ENCODE results near the gene TMCC2. TPM values are rescaled to one million over a fixed set of nuclear protein-coding genes. Genes with fewer than 3 reads are reported as not detected.

Gene TMCC2
- total and polyA plus RNA-seq, 2 donors from 2014 or later = 1.3 to 3.5 TPM

DNA sequence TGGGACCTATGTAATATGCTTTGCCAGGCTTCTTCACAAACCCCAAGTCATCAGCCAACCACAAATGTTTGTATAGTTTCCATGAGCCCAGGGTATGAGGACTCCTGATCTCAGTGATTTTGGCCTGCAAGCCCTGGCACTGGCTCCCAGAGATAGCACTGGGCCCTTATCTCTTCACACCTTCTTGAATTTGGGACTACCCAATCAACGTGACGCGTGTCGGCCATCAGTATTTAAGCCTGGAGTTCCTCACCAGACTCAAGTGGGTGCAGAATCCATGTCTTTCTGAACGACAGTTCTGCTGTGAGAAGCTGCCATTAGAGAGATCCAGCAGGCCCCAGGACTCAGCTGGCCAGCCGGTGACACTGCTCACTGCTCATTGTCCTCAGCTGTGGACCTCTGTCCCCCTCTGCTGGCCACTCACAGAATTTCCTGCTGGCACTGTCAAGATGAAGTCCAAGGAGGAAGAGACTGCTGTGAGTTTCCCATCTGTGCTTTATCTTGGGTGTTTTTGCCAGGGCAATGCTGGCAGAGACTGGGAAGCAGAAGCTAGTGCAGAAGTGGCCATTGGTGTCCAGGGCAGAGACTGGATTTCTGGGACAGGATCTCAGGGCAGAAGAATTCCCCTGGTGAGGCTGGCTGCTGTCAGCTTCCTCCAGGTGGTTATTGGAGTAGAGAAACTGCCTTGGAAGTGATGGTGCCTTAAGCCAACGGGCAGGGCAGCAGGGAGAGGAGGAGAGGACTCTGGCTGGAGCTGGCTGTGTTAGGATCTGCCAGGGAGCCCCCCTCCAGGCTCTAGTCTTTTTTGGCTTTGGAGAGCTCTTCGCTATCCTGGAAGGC, 28.4 kb downstream of the TMCC2 start:
- FAIRE-seq (no peak), DNase-seq (peak; percentile 91 to 94 (median 92))
- no peaks in the 10 kb centered on the region for H3K9me3 ChIP-seq (ENCODE audit: control insufficient read depth in 2 of 3, insufficient read depth in 1 of 3, low read length in 3 of 3)
- H3K9ac ChIP-seq (ENCODE audit: low read length in 3 of 3) = peak overlapping the region in 1 of 3 donors; percentile 20
- H3K4me3 ChIP-seq (ENCODE audit: low read length in 3 of 3) = no peak overlapping the region
- H3K27me3 ChIP-seq (ENCODE audit: control insufficient read depth, insufficient read depth, low read length) = no peaks in the 10 kb centered on the region
- no peaks in the 10 kb centered on the region for H3K36me3 ChIP-seq (ENCODE audit: control insufficient read depth in 2 of 3, insufficient read depth in 3 of 3, low read length in 3 of 3)
- no peaks in the 10 kb centered on the region for H3K4me1 ChIP-seq (ENCODE audit: control insufficient read depth in 2 of 3, insufficient read depth in 2 of 3, low read depth in 1 of 3, low read length in 3 of 3)
- intact Hi-C loops (cut with DNase I) = loop anchor here (10.0 kb wide), 2 partner anchors 121 to 271 kb away; no protein-coding TSS in a partner anchor
- TF ChIP-seq, protein P1, sequence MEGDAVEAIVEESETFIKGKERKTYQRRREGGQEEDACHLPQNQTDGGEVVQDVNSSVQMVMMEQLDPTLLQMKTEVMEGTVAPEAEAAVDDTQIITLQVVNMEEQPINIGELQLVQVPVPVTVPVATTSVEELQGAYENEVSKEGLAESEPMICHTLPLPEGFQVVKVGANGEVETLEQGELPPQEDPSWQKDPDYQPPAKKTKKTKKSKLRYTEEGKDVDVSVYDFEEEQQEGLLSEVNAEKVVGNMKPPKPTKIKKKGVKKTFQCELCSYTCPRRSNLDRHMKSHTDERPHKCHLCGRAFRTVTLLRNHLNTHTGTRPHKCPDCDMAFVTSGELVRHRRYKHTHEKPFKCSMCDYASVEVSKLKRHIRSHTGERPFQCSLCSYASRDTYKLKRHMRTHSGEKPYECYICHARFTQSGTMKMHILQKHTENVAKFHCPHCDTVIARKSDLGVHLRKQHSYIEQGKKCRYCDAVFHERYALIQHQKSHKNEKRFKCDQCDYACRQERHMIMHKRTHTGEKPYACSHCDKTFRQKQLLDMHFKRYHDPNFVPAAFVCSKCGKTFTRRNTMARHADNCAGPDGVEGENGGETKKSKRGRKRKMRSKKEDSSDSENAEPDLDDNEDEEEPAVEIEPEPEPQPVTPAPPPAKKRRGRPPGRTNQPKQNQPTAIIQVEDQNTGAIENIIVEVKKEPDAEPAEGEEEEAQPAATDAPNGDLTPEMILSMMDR (IDR thresholded peaks at IDR 0.05; ENCODE audit: borderline replicate concordance, extremely low read depth, insufficient read depth) = peak; percentile 100
- H3K27ac ChIP-seq (ENCODE audit: low read depth in 2 of 2, low read length in 2 of 2) = no peak overlapping the region

DNA sequence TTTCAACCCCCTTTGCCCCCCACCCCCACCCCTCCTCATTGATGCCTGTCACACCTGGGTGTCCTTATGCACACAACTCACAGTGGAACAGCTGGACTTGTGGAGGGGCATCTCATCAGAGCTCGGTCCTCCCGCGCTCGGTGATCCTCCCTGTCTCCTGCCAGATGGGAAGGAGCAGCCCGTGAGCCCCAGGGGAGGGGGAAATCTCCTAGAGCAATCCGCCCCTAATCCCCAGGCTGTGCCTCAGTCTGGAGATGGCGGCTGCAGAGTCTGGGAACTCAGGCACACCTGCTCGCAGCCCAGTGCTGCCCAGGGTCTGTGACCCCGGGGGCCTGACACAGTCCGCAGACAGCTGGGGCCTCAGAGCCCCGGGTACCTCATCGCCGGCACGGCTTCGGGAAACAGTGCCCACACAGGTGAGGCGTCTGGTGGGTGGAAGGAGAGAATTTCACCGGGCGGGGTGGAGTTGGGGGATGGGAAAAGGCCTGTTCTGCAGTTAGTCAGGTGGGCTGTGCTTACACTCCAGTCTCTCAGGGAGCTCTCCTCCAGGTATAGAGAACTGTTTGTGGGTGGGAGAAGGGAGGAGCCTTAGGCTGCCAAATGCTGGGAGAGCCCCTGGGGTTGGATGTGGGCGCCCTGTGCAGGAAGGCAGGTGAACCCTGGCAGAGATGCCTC, 29.3 kb downstream of the TMCC2 start:
- Histone ChIP-seq H3K36me3 (ENCODE audit: control insufficient read depth in 2 of 3, insufficient read depth in 3 of 3, low read length in 3 of 3) (no peaks in the 10 kb centered on the region), H3K9ac (ENCODE audit: low read length in 3 of 3) (no peak overlapping the region), H3K4me1 (ENCODE audit: control insufficient read depth in 2 of 3, insufficient read depth in 2 of 3, low read depth in 1 of 3, low read length in 3 of 3) (peaks cover 0 to 2% (median 0%) of the 10 kb centered on the region in 3 donors), H3K27ac (ENCODE audit: low read depth in 2 of 2, low read length in 2 of 2) (no peak overlapping the region), H3K4me3 (ENCODE audit: low read length in 3 of 3) (no peak overlapping the region), H3K9me3 (ENCODE audit: control insufficient read depth in 2 of 3, insufficient read depth in 1 of 3, low read length in 3 of 3) (no peaks in the 10 kb centered on the region), H3K27me3 (ENCODE audit: control insufficient read depth, insufficient read depth, low read length) (no peaks in the 10 kb centered on the region)
- TF ChIP-seq, protein P1 (IDR thresholded peaks at IDR 0.05; ENCODE audit: borderline replicate concordance, extremely low read depth, insufficient read depth) = no peak
- intact Hi-C loops (cut with DNase I) = loop anchor here (10.0 kb wide), 2 partner anchors 122 to 272 kb away; no protein-coding TSS in a partner anchor
- FAIRE-seq (no peak), DNase-seq (no peak)

DNA sequence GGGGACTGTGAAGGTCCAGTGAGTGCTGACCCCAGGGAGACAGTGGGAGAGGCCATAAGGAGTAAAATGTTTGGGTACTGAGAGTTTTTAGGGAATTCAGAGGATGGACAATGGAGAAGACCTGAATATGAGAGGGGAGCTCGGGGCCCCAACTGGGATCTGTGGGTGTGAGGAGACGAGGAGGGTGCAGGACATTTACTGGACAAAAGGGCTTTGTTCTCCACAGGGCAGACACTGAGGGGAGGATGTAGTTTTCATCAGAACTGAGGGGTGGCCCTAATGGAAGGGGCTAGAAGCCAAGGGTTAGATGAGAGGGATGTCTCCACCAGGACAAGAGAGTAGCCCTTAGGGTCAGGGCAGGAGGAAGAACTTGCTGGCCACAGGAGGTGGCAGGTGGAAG, 30.0 kb downstream of the TMCC2 start:
- H3K27me3 ChIP-seq (ENCODE audit: control insufficient read depth, insufficient read depth, low read length) = no peaks in the 10 kb centered on the region
- peaks cover 0 to 5% (median 0%) of the 10 kb centered on the region in 3 donors for H3K4me1 ChIP-seq (ENCODE audit: control insufficient read depth in 2 of 3, insufficient read depth in 2 of 3, low read depth in 1 of 3, low read length in 3 of 3)
- no peaks in the 10 kb centered on the region for H3K9me3 ChIP-seq (ENCODE audit: control insufficient read depth in 2 of 3, insufficient read depth in 1 of 3, low read length in 3 of 3)
- no peak overlapping the region for H3K9ac ChIP-seq (ENCODE audit: low read length in 3 of 3)
- no peaks in the 10 kb centered on the region for H3K36me3 ChIP-seq (ENCODE audit: control insufficient read depth in 2 of 3, insufficient read depth in 3 of 3, low read length in 3 of 3)
- TF ChIP-seq, protein P1 (IDR thresholded peaks at IDR 0.05; ENCODE audit: borderline replicate concordance, extremely low read depth, insufficient read depth) = no peak
- H3K4me3 ChIP-seq (ENCODE audit: low read length in 3 of 3) = no peak overlapping the region
- intact Hi-C loops (cut with DNase I) = loop anchor here (10.0 kb wide), 2 partner anchors 123 to 273 kb away; no protein-coding TSS in a partner anchor
- FAIRE-seq (no peak), DNase-seq (no peak)
- H3K27ac ChIP-seq (ENCODE audit: low read depth in 2 of 2, low read length in 2 of 2) = no peak overlapping the region
